ENCODE data around the gene LHFPL5. TPM values are rescaled to one million over a fixed set of nuclear protein-coding genes. Genes with fewer than 3 reads are reported as not detected.

The LHFPL5 gene
- total and polyA plus RNA-seq, 2 experiments from 2014 or later = not detected

GRCh38 chr6:35833536-35833935 lies 28.4 kb downstream of the LHFPL5 start (continued):
- TF ChIP-seq NANOG (IDR thresholded peaks at IDR 0.05; ENCODE audit: borderline replicate concordance) = no peak

- DNase-seq (ENCODE audit: low spot score) = no peak
- no peaks in the 10 kb centered on the region for H3K9me2 ChIP-seq (ENCODE audit: insufficient read depth)
- Mint-ChIP-seq H3K9me3 (no peaks in the 10 kb centered on the region; the same call in 2 of the 3 replicates), H3K27ac (no peak overlapping the region), H3K36me3 (ENCODE audit: low read depth) (peaks cover 83% of the 10 kb centered on the region), H3K4me1 (no peaks in the 10 kb centered on the region), H3K27me3 (ENCODE audit: insufficient read depth, low read depth, poor library complexity) (no peaks in the 10 kb centered on the region), H3K4me3 (no peak overlapping the region)
- no peak for ATAC-seq
- H3K4me1 ChIP-seq (ENCODE audit: insufficient read depth) = no peaks in the 10 kb centered on the region
- H3K36me3 ChIP-seq (ENCODE audit: insufficient read depth) = peaks cover 69% of the 10 kb centered on the region
- H3K27me3 ChIP-seq (ENCODE audit: insufficient read depth) = no peaks in the 10 kb centered on the region
- H2AFZ ChIP-seq = no peak overlapping the region
- no peak for TF ChIP-seq EZH2 (IDR thresholded peaks at IDR 0.05; ENCODE audit: low read depth, unreplicated experiment)
- no peak for TF ChIP-seq JUNB (IDR thresholded peaks at IDR 0.05; ENCODE audit: unreplicated experiment)
- no peak for TF ChIP-seq ZNF331 (CRISPR knock-in tag; IDR thresholded peaks at IDR 0.05; ENCODE audit: low read depth)
- TF ChIP-seq STAT1 (IDR thresholded peaks at IDR 0.05; ENCODE audit: unreplicated experiment) = no peak
- TF ChIP-seq POLR2AphosphoS5 (IDR thresholded peaks at IDR 0.05; ENCODE audit: low read depth) = no peak
- no peak for TF ChIP-seq CREB1 (CRISPR knock-in tag; IDR thresholded peaks at IDR 0.05; ENCODE audit: low read depth)
- TF ChIP-seq ETS1 (IDR thresholded peaks at IDR 0.05) = no peak
- TF ChIP-seq EZH2phosphoT487 (IDR thresholded peaks at IDR 0.05; ENCODE audit: unreplicated experiment) = no peak
- TF ChIP-seq REST (IDR thresholded peaks at IDR 0.05; ENCODE audit: unreplicated experiment) = no peak
- TF ChIP-seq ZNF114 (CRISPR knock-in tag; IDR thresholded peaks at IDR 0.05) = no peak
- TF ChIP-seq NANOG (IDR thresholded peaks at IDR 0.05; ENCODE audit: borderline replicate concordance) = no peak
- TF ChIP-seq ZNF462 (CRISPR knock-in tag; IDR thresholded peaks at IDR 0.05) = no peak
- TF ChIP-seq CTCF (conservative IDR thresholded peaks at IDR 0.05; ENCODE audit: low read depth in 2 of 2) = no peak
- no peaks in the 10 kb centered on the region for H4K20me1 ChIP-seq (replicated peaks; ENCODE audit: insufficient read depth)
- no peak overlapping the region for H3K27ac ChIP-seq (ENCODE audit: low read depth)
- H3K4me2 ChIP-seq = no peak overlapping the region
- H3K4me3 ChIP-seq = no peak overlapping the region
- H3F3A ChIP-seq (replicated peaks; ENCODE audit: low read depth) = peaks cover 6% of the 10 kb centered on the region; the same call in 1 of the 2 replicates
- H3K79me2 ChIP-seq (replicated peaks; ENCODE audit: insufficient read depth) = no peaks in the 10 kb centered on the region
Observed at GRCh38 chr6:35839019-35839418, 33.9 kb downstream of the LHFPL5 start.
